HEK293 (cell line): ENCODE data around the gene PHF14.

Source experiments
- AEBP2 ChIP-seq: fragments of 450-650 bp; formaldehyde crosslinking; IDR thresholded peaks from 2 replicates; pipeline ENCODE4 v1.5.1; 2016; ENCODE audit warnings: missing biosample characterization, missing genetic modification characterization, borderline replicate concordance
- GLI2 ChIP-seq: fragments of 450-650 bp; formaldehyde crosslinking; IDR thresholded peaks from 2 replicates; pipeline ENCODE4; 2017; ENCODE audit warnings: missing biosample characterization, missing genetic modification characterization, low read depth, borderline replicate concordance
- GLI4 ChIP-seq: fragments of 450-650 bp; formaldehyde crosslinking; IDR thresholded peaks from 2 replicates; pipeline ENCODE4 v1.5.1; 2016; ENCODE audit warnings: missing biosample characterization, missing genetic modification characterization
- HOXC10 ChIP-seq: sonication (generic); formaldehyde crosslinking; IDR thresholded peaks from 2 replicates; pipeline ENCODE4 v1.8.1; 2023; ENCODE audit warnings: mild to moderate bottlenecking, missing genetic modification reagents
- HOXD13 ChIP-seq: sonication (generic); formaldehyde crosslinking; IDR thresholded peaks from 2 replicates; pipeline ENCODE4 v1.8.0; 2022; ENCODE audit warnings: missing genetic modification reagents, borderline replicate concordance
- KLF9 ChIP-seq: fragments of 450-650 bp; formaldehyde crosslinking; IDR thresholded peaks from 2 replicates; pipeline ENCODE4 v1.5.1; 2016; ENCODE audit warnings: missing biosample characterization, missing genetic modification characterization, low read depth
- PRDM10 ChIP-seq: fragments of 450-650 bp; formaldehyde crosslinking; IDR thresholded peaks from 2 replicates; pipeline ENCODE4 v1.5.1; 2016; ENCODE audit warnings: missing biosample characterization, missing genetic modification characterization
- PRDM6 ChIP-seq: fragments of 450-650 bp; formaldehyde crosslinking; IDR thresholded peaks from 2 replicates; pipeline ENCODE4 v1.5.1; 2017; ENCODE audit warnings: missing biosample characterization, missing genetic modification characterization
- YY1 ChIP-seq: fragments of 450-650 bp; formaldehyde crosslinking; IDR thresholded peaks from 2 replicates; pipeline ENCODE4 v1.5.1; 2018; ENCODE audit warnings: missing biosample characterization, missing genetic modification characterization
- ZBTB11 ChIP-seq: fragments of 450-650 bp; formaldehyde crosslinking; conservative IDR thresholded peaks from 2 replicates; pipeline ENCODE4 v1.5.1; 2016; ENCODE audit warnings: low read depth, missing biosample characterization, missing genetic modification characterization
- ZBTB21 ChIP-seq: fragments of 450-650 bp; formaldehyde crosslinking; IDR thresholded peaks from 2 replicates; pipeline ENCODE4 v1.5.1; 2017; ENCODE audit warnings: missing biosample characterization, missing genetic modification characterization
- ZNF19 ChIP-seq: fragments of 450-650 bp; formaldehyde crosslinking; IDR thresholded peaks from 2 replicates; pipeline ENCODE4; 2016; ENCODE audit warnings: missing biosample characterization, missing genetic modification characterization, low read depth
- ZNF221 ChIP-seq: fragments of 450-650 bp; formaldehyde crosslinking; IDR thresholded peaks from 2 replicates; pipeline ENCODE4 v1.5.1; 2017; ENCODE audit warnings: missing biosample characterization, missing genetic modification characterization, borderline replicate concordance
- ZNF26 ChIP-seq: fragments of 450-650 bp; formaldehyde crosslinking; IDR thresholded peaks from 2 replicates; pipeline ENCODE4 v1.5.1; 2016; ENCODE audit warnings: missing biosample characterization, missing genetic modification characterization
- ZNF292 ChIP-seq: fragments of 450-650 bp; formaldehyde crosslinking; IDR thresholded peaks from 2 replicates; pipeline ENCODE4 v1.5.1; 2016; ENCODE audit warnings: low read depth, missing biosample characterization, missing genetic modification characterization, borderline replicate concordance
- ZNF354C ChIP-seq: fragments of 450-650 bp; formaldehyde crosslinking; IDR thresholded peaks from 2 replicates; pipeline ENCODE4 v1.5.1; 2016; ENCODE audit warnings: missing biosample characterization, missing genetic modification characterization, low read depth, borderline replicate concordance
- ZNF416 ChIP-seq: fragments of 450-650 bp; formaldehyde crosslinking; IDR thresholded peaks from 2 replicates; pipeline ENCODE4 v1.5.1; 2016; ENCODE audit warnings: missing biosample characterization, missing genetic modification characterization
- ZNF510 ChIP-seq: fragments of 450-650 bp; formaldehyde crosslinking; IDR thresholded peaks from 2 replicates; pipeline ENCODE4 v1.5.1; 2018; ENCODE audit warnings: mild to moderate bottlenecking, missing genetic modification characterization, missing biosample characterization; ENCODE audit not compliant: insufficient replicate concordance
- ZNF704 ChIP-seq: fragments of 450-650 bp; formaldehyde crosslinking; IDR thresholded peaks from 2 replicates; pipeline ENCODE4 v1.5.1; 2016; ENCODE audit warnings: missing biosample characterization, missing genetic modification characterization
- ZNF707 ChIP-seq: fragments of 450-650 bp; formaldehyde crosslinking; IDR thresholded peaks from 2 replicates; pipeline ENCODE4 v1.5.1; 2016; ENCODE audit warnings: missing biosample characterization, missing genetic modification characterization
- ZNF768 ChIP-seq: fragments of 450-650 bp; formaldehyde crosslinking; IDR thresholded peaks from 2 replicates; pipeline ENCODE4 v1.5.1; 2018; ENCODE audit warnings: missing biosample characterization, mild to moderate bottlenecking, missing genetic modification characterization
- ZNF776 ChIP-seq: fragments of 450-650 bp; formaldehyde crosslinking; IDR thresholded peaks from 2 replicates; pipeline ENCODE4 v1.5.0; 2017; ENCODE audit warnings: missing biosample characterization, missing genetic modification characterization, borderline replicate concordance
- ZSCAN16 ChIP-seq: fragments of 450-650 bp; formaldehyde crosslinking; IDR thresholded peaks from 2 replicates; pipeline ENCODE4 v1.5.1; 2016; ENCODE audit warnings: missing biosample characterization, missing genetic modification characterization

The PHF14 gene

GRCh38 chr7:11026452-11027359 is 53.0 kb downstream of the PHF14 start (continued):
- no peak for TF ChIP-seq AEBP2
- TF ChIP-seq ZNF704 (tag by site-specific recombination): no peak
- no peak for TF ChIP-seq HOXD13
- TF ChIP-seq ZNF707 (tag by site-specific recombination): no peak
- TF ChIP-seq KLF9: no peak
- no peak for TF ChIP-seq ZNF510 (tag by site-specific recombination)
- no peak for TF ChIP-seq ZBTB21 (tag by site-specific recombination)
- TF ChIP-seq ZNF768 (tag by site-specific recombination): no peak
- TF ChIP-seq YY1 (tag by site-specific recombination): no peak
- TF ChIP-seq PRDM6: peak; percentile 77
- no peak for TF ChIP-seq ZNF292
- TF ChIP-seq ZNF26 (tag by site-specific recombination): no peak
- no peak for TF ChIP-seq ZBTB11 (tag by site-specific recombination)
- no peak for TF ChIP-seq ZNF221 (tag by site-specific recombination)
- TF ChIP-seq PRDM10 (tag by site-specific recombination): no peak
- no peak for TF ChIP-seq HOXC10 (CRISPR knock-in tag)
- no peak for TF ChIP-seq GLI4 (tag by site-specific recombination)
- no peak for TF ChIP-seq GLI2
- TF ChIP-seq ZNF776 (tag by site-specific recombination): no peak
- no peak for TF ChIP-seq ZSCAN16 (tag by site-specific recombination)
- TF ChIP-seq ZNF19 (tag by site-specific recombination): no peak
- TF ChIP-seq ZNF416 (tag by site-specific recombination): no peak
- no peak for TF ChIP-seq ZNF354C
